HG03196 (cell line): Measurements from ENCODE around the gene AGBL3.

Experiments
- ATAC-seq: cut with Tn5 transposase; IDR thresholded peaks from one replicate; pipeline ENCODE4 v1.9.1; 2021; ENCODE audit not compliant: unreplicated experiment

AGBL3 gene

DNA sequence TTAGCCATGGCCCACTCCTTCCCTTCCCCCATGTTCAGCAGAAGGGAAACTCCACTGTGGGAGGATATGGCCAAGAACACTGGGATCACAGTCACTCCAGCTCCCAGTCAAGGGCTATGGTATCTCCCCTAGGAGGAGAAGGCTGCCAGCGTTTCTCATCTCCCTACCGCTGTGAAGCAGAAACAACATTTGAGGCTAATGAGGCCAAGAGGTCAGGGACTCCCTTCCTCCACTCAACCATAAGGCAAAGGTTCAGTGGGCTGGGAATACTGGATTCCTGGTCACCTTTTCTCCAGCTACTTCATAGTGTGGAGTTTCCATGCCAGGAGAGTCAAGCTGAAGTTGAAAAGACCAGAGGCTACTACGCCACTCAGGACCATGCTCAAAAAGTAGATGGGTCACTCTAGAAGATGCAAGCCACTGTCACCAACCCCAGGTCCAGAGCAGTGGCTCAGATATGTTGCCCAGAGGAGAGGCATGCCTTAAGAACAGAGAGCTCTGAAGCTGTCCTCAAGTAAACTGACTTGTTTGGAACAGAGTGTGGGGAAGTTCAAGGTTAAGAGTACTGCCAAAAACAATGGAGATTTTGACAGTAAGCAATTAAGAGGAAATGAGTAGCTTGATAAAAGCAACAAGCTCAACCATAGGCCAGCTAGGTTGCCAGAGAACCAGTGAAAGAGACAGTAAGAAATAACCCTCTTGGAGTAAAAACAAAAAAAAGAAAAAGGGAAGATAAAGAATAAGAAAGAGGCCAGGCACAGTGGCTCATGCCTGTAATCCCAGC, 157.8 kb downstream of the AGBL3 start:
- ATAC-seq = no peak

DNA sequence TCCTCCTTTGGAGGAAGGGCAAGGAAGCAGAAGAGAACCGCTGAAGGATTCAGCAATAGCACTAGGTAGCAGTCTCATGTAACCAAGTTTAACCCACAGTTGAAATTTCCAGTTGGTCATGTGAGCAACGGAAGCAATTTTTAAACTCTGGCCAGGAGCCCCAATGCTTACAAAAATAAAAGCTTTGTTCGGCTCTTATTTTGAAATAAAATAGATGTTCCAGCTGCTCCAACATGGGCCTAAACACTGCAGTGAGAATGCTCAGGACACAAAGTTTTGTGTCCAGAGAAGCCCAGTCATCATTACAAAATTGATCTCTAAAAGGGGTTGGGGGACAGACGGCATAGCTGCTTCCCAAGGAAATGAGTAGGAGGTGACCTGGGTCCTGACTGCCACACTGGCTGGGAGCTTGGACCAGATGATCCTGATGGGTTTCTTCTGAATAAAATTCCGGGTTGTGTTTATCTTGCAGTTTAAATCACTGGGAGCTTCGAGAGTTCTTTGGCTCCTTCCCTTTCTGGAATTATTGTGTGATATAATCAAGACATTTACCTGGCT, 161.1 kb downstream of the AGBL3 start:
- no peak for ATAC-seq

DNA sequence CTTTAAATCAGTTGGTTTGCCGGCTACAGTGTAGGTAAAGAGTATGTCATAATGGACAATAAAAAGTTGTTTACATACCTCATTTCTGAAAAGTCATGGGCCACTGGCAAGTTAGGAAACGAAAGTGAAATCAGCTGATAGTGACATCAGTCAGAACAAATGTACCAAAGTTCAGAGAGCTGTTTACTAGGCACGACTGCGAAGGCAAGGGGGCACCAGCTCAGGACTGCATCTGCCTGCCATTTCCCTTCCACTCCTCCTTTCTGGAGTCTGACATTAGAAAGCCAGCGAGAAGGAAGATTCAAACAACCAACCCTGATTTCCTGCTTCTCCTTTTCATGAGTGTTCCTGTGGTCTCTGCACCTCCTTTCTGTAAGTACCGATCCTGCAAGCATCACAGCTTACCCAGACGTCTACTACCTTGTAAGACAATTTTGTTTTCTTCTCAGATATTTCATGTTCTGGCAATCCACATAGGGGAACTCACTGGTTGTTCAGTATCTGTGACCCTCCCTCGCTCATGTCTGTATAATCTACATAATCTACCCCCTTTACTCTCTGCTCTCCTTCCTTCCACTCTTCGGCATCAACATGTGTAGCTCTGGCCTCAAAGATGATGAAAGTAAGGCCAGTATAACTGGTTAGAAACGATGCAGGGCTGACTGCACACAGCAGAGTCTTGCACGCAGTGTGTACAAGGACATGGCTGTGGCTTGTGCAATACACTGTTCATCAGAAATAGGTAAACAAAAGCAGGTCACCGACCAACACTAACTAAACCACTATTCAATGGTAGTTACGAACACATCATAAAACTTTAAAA, 161.8 kb downstream of the AGBL3 start, which contains the start of gene TMEM140:
TMEM140 (plus strand) TSS at position 174 of the 823 bp plus-strand sequence. CDS start 16,370 bp downstream, outside the sequence.
- ATAC-seq = peak; percentile 76

DNA sequence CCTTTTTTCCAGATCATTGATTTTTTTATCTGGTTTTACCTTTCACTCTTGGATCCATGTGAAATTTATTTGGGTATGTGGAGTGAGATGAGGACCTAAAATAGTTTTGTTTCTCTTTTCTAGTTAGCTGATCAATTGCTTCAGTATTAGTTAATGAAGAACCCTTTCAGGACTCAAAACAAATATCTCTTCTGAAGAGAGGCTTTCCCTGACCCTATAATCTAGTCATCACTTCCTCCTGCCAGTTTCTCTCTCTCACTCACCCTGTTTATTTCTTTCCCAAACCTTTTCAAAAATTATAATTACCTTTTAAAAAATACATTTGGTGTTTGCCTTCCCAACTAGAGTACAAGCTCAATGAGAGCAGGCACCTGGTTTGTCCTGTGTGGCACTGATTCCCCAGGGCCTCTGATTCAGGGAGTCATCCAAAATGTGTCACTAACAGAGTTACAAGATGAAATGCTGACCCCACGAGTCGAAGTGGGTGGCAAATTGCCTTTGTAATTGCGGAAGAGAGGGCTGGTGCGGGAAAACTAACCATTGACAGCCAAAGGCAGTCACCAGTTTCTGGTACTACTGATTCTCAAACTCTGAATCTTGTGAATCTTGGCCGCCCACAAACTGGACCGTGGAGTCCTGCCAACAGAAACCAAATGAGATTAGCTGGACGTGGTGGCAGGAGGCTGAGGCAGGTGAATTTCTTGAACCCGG, 163.9 kb downstream of the AGBL3 start:
- ATAC-seq = no peak

DNA sequence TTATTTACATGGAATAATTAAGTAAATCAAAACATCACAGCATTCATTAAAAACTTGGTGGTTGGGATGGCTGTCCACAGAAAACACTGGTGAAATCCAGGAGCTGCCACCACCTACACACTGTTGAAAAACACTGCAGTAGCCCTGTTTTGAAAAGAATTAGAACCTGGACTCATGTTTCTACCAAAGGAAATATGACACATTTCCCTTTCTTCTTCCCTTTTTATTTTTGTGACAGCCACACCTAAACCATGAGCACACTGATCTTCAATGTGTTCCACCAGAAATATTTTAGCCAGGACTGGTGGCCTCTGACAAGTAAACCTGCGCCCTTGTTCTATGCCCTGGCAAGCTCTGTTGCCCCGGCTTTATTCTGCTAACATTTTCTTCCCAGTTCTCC, 164.8 kb downstream of the AGBL3 start:
- ATAC-seq = no peak

DNA sequence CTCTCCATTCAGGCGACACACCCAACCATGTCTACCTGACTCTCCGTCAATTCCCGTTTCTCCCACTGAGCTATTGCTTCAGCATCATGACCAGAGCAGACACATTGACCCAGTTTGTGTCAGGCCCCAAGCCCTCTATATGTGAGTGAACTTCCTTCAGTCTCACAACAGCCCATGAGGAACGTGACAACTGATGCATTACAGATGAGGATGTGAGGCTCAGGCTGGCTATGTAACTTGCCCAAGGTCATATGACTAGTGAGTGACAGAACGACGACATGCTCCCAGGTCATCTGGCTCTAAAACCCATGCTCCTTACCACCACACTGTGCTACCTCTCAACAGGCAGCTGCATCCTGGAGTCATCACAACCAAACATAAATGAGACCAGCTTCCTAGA, 165.2 kb downstream of the AGBL3 start:
- ATAC-seq = no peak

DNA sequence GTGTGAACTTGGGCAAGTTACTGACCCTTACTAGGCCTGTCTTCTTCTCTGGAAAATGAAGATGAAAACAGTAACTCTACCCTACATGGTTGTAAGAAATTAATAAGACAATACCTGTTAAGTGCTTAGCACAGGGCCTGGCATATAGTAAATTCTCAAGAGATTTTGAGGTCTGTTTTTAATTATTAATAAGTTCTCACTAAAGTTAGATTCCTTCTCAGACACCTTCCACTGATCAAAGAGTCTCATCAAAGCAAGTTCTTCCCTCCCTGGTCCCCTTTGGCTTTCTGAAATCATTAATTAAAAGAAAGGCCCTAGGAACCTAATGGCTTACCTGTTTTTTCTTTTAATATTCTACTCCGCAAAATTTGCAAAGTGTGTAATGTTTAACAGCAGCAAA, 166.1 kb downstream of the AGBL3 start:
- no peak for ATAC-seq

DNA sequence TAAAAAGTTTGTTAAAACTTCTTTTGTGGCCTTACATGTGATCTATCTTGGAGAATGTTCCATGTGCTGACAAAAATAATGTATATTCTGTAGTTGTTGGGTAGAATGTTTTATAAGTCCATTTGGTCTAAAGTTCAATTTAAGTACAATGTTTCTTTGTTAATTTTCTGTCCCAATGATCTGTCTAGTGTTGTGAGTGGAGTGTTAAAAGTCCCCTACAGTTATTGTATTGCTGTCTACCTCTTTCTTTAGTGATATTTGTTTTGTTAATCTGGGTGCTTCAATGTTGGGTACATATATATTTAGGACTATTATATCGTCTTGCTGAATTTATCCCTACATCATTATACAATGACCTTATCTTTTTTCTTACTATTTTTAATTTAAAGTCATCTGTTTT, 168.4 kb downstream of the AGBL3 start:
- ATAC-seq = no peak

DNA sequence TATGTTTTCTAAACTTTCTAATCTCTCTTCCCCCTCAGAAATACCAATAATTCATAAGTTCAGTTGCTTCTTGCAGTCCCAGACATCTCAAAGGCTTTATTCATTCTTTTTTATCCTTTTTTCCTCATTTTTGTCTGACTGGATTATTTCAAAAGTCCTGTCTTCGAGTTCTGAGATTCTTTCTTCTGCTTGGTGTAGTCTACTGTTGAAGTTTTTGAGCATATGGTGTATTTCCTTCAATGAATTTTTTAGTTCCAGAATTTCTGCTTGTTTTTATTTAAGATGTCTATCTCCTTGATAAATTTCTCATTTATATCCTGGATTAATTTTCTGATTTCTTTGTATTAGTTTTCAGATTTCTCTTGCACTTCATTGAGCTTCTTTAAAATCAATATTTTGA, 170.0 kb downstream of the AGBL3 start:
- ATAC-seq = no peak

DNA sequence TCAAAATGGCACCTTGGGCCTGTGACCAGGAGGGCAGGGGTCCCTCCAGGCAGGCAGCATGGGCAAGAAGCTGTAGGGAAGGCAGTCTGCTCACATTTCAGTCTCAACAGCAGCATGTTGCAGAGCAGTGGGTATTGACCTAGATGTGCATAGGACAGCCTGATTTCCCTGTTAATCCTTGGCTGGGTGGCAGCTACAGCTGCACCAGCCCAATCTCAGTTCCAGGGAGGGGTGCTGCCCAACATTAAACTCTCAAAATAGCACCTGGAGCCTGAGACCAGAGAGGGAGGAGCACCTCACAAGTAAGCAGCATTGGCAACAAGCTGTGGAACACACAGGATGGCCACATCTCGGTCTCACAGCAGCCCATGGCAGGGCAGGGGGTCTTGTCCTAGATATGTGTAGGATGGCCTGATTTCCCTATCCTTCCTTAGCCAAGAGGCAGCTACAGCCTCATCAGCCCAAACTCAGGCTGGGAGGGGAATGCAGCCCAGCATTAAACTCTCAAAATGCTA, 171.9 kb downstream of the AGBL3 start:
- ATAC-seq = no peak

DNA sequence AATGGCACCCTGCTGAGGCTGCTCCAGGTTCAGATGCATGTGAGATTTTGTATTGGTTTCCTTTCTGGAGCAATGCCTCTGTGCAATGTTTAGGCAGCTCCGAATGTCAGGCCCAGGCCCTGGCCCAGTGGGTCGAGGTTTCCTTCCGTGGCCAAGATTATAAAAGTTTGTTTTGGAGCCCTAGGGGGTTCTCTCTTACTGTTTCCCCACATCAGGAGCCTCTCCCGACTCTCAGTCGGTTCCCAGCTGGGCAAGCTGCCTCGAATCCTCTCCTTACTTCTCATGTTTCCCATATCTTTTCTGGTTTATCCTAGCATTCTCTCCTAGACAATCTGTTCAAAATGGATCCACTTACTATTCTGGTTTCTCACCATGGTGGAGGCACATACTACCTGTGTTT, 172.6 kb downstream of the AGBL3 start:
- no peak for ATAC-seq

DNA sequence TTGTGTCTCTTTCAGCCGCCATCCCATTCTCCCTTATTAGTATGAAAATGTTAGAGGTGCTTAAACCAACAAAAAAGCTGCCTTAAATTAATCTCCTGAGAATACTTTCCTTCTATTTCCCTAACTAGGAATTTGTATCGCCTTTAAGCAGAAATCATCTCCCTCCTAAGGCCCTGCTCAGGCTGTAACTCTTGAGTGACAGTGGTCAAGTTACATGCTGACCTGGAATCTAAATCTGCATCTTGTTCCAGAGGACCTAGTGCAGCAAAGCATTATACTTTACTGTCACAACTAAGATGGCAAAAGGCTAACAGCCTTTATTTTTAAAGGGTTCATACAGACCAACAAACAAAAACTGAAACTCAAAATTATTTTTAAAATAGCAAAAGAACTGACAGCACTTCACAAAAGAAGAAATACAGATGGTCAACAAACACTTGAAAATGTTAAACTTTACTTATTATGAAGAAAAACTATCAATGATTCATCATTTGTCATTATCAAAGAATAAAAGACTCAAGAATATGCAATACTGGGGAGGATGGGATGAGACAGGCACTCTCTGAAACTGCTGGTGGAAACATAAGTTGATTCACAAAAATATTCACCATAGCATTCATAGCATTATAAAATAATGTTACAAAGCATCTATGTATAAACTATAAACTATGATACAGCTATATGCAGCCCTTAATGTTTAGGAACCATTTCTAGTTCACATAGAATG, 173.2 kb downstream of the AGBL3 start:
- peak; percentile 5 for ATAC-seq

DNA sequence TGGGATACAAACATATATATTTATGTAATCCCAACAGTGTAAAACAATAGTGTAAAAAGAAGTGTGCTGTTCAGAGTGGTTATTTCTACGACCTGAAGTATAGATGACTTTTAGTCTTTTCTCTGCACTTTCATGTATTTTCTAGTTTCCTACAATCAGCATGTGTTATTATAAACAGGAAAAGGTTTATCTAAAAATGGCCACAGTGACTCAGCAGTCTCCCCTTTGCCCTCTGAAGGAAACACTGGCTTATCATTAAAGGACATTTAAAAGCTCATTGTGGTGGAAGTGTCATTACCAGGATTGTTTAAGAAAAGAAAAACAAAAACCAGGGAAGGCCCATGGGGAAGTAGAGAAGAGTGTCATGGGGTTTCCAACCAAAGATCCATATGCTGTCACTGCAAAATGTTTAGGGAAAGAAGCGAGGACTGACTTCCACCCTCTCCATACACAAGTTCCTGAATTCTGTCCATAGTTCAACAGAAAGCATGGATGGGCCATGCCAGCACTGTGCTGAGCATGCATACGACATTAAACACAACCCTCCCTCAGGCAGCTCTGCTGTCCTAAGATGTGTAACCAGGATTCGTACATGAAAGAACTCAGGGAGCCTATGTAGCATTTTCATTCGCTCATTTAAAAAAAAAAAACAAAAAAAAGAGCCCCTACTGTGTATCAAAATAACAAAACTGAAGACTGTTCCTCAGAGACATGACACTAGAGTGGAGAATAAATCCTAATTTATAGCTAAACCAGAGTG, 174.0 kb downstream of the AGBL3 start:
- ATAC-seq = peak; percentile 61

DNA sequence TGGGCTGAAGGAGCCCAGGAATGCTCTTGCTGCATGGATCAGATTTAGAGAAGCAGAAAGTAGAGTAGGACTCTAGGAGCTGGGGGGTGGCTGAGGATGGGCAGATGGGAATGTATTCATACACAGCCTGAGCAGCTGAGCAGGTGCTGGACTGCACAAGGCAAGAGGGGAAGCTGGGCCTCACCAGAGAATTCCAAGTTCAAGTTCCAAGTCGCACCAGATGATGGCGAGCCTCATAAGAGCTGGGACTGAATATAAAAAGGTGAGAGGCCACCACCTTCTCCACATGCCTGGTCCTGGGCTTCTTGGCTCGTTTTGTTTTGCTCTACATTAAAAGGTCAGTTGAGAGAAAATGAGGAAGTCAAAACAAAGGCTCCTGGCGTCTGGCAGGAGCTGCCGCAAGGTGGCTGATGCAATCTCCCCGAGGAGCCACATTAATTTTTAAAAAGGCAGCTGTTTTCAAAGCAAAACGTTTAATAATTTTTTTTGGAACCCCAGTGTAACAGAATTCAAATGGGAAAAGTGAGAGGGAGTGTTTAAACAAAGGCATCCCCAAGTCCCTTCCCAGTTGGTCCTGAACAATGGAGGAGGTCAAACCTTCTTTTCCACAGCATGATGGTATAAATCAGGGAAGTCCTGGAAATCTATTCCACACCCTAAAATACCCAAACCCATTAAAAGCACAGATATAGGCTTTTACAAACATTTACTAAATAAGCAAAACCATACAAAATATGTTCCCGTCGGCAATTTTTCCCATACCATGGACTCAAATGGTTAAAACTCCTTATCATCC, 174.7 kb downstream of the AGBL3 start:
- ATAC-seq = no peak

DNA sequence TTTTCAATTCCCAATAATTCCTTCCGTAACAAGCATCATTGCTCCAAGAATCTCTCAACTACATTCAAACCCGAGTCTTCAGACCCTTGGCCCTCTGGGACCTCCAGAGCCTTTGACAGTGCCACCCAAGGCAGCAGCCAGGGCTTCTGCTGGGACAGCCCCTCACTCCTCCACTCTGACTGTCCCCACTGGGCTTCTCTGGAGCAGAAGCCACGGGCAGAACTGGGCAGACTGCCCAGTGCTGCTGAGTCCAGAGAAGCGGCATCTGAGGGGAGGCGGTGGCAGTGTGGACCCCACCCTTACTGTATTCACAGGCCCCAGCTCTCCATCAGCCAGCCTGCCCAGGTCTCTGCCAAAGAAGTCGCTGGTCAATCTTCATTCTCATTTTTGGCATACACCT, 175.4 kb downstream of the AGBL3 start:
- ATAC-seq = no peak

DNA sequence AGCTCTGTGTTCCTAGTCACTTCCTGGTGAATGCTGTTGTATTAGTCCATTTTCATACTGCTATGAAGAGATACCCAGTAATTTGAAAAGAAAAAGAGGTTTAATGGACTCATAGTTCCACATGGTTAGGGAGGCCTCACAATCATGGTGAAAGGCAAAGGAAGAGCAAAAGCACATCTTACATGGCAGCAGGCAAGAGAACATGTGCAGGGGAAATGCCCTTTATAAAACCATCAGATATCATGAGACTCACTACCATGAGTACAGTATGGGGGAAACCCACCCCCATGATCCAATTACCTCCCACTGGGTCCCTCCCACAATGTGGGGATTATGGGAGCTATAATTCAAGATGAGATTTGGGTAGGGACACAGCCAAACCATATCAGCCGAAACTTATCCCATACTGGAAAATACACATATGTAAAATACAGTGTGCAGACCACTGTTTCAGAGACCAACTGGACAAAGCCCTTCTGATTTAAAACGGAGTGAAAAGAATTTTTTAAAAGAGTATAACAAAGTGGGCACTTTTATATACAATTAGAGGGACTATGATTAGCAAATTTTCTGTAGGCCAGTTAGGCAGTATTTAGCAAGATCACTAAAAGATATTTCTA, 176.2 kb downstream of the AGBL3 start:
- ATAC-seq = no peak

DNA sequence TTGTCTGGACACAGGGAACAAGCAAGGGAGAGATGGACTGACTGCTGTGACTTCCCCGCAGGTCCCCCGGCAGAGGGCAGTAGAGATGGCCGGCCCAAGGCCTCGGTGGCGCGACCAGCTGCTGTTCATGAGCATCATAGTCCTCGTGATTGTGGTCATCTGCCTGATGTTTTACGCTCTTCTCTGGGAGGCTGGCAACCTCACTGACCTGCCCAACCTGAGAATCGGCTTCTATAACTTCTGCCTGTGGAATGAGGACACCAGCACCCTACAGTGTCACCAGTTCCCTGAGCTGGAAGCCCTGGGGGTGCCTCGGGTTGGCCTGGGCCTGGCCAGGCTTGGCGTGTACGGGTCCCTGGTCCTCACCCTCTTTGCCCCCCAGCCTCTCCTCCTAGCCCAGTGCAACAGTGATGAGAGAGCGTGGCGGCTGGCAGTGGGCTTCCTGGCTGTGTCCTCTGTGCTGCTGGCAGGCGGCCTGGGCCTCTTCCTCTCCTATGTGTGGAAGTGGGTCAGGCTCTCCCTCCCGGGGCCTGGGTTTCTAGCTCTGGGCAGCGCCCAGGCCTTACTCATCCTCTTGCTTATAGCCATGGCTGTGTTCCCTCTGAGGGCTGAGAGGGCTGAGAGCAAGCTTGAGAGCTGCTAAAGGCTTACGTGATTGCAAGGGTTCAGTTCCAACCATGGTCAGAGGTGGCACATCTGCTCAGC, 178.2 kb downstream of the AGBL3 start:
- no peak for ATAC-seq

DNA sequence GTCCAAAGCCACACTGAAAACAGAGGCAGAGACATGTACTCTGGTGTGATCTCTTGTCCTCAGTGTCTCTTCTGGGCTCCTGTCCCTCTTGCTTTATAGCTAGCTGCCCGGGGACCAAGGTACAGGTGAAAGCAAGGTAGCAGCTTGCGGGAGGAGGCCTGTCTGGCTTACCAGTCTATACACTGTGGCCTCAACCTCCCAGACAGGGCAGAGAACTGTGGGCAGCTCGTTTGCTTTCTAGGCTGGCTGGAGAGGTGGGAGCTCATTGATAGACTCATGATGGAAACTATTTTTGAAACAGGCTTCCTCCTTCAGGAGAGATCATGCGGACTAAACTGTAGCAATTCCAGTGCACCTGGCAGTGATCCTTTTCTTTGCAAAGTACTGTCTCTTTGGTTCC, 179.6 kb downstream of the AGBL3 start:
- no peak for ATAC-seq
